HG03196 (cell line): Measurements from ENCODE around the gene TMEM131L.
"Not testable (repeated sequence)": the region's sequence is repeated elsewhere in the genome, so short reads cannot be mapped to it uniquely, and the experiment has no call there.

Source experiments
- ATAC-seq: cut with Tn5 transposase; IDR thresholded peaks from one replicate; pipeline ENCODE4 v1.9.1; 2021; ENCODE audit not compliant: unreplicated experiment

The TMEM131L gene

GRCh38 chr4:153539422-153539821, 73.3 kb downstream of the TMEM131L start:
- ATAC-seq: no peak

- ATAC-seq: no peak
These were observed 75.4 kb downstream of the TMEM131L start for GRCh38 chr4:153541456-153542096.

GRCh38 chr4:153542131-153542530, 76.0 kb downstream of the TMEM131L start:
- ATAC-seq: no peak

- ATAC-seq: no peak
These were observed 76.7 kb downstream of the TMEM131L start for GRCh38 chr4:153542834-153543233.

GRCh38 chr4:153543351-153543750, 77.2 kb downstream of the TMEM131L start:
- ATAC-seq: no peak

DNA sequence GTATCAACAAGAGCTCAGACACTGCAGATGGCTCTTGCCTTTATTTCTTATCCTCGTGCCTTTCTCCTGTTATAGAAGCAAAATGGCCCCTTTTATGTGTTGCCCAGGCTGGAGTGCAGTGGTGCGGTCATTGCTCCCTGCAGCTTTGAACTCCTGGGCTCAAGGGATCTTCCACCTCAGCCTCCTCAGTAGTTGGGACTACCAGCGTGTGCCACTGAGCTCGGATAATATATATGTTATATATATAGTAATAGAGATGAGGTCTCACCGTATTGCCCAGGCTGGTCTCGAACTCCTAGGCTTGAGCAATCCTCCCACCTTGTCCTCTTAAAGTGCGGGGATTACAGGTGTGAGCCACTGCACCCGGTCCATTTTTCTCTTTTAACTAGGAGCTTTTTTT, 79.7 kb downstream of the TMEM131L start:
- ATAC-seq: no peak

GRCh38 chr4:153546280-153546679, 80.1 kb downstream of the TMEM131L start:
- ATAC-seq: no peak

DNA sequence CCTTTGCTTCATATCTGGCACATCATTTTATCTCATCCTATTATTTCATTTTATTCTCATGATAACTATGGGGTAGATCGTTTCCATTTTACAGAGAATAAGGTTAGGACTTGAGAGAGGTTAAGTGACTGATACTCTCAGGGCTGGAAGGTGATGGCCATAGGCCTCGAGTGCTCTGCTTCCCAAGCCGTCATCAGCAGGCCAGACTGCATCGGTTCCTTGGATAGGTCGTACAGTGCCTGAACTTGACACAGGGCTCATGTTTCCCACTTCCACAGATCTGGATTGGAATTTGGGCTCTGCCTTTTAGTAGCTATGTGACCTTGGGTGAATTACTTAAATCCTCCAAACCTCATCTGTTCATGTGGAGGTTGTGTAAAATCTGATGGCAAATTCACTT, 81.4 kb downstream of the TMEM131L start:
- no peak for ATAC-seq

DNA sequence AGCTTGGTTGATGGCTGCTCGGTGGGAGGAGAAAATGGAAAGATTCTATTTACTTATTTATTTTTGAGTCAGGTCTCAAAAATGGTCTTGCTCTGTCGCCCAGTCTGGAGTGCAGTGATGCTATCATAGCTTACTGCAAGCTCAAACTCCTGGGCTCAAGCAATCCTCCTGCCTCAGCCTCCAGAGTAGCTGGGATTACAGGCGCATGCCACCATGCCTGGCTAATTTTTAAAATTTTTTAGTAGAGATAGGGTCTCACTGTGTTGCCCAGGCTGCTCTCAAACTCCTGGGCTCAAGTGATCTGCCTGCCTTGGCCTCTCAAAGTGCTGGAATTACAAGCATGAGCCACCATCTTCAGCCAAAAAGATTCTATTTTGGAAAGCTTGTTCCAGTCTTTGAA, 82.7 kb downstream of the TMEM131L start:
- not testable (repeated sequence) for ATAC-seq

- no peak for ATAC-seq
These were observed 83.2 kb downstream of the TMEM131L start for GRCh38 chr4:153549405-153549804.

DNA sequence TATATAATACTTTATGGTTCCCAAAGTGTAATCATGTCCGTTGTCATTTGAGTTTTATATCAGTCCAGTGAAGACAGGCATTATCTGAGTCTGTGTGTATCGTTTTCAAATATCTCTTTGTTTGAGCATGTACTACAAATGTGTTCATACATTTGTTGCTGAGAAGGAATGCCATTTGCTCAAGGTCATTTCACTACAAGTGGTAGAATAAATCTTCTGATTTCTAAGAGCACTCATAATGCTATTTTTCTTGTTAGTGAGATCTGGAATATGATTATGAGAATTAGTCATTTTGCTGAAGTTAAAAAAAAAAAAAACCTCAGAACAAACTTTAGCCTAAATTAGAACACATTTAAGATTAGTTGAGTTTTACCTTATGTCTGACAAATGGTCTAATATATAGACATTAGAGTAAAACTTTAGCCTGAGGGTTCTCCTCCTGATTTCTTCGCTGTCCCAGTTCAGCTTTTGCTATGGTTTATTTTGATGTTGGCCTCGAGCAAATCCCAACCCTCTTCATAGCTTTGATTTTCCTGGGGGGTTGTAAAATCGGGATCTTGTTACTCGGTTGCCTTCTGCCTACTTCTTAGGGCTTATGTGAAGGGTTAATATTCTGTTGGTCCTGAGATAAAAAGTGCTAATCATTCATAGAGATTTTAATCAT, 87.1 kb downstream of the TMEM131L start:
- no peak for ATAC-seq

DNA sequence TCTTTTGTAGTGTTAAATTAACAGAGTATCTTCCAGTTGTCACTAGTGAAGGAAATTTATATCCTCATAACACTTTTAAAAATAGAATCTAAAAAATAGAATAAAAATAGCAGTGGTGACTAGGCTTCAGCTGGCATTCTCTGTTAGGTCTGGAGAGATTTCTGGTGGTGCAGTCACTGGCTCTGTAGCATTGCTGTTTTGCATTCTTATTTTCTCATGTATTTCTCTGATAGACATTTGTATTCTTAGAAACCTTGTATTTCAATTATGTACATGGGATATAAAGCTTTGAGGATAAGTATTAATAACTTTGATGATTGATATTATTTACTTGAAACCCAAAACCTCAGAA, 87.6 kb downstream of the TMEM131L start:
- no peak for ATAC-seq

DNA sequence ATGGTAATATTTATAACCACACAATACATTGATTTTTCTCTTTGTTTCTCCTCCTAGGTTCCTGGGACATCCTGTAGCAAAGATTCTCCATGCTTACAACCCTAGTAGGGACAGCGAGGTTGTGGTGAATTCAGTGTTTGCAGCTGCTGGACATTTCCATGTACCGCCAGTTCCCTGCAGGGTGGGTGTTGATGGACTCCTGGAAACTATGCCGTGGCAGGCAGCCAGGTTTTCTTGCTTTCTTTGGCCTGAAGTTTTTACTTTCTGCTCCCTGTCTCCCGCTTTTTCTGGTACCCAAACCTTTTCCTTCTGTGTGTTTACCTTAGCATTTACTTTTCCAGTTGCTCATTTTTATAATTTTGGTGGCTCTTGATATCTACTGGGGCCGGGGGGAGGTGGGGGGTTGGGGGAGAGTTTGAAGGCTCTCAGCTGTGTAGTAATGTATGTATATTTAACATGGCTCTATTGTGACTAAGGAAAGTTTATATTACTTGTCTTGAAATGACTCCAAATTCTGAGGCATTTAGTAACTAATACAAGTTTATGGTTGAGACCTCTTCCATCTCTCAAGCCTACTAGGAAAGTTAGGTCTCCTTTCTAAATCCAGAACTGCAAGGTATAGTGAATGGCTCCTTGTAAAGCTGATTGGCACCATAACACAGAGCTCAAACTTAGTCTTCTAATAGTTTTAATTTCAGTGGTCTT, 89.7 kb downstream of the TMEM131L start:
- no peak for ATAC-seq

DNA sequence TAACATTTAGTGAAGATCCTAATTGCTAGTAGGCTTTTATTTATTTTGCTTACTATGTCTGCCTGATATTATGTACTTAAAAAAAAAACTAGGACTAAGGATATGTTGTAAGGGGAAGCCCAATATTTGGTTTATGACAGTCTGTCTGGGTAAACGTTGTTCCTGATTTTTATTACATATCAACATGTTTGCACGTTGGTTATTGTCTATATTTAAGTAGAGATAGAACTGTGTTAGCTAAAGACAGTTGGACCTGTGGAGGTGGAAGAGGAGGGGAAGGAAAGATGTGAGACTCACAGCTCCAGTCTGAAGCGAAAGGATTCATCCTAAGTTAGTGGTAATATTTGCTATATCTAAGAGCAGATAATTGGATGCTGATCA, 90.3 kb downstream of the TMEM131L start:
- ATAC-seq: no peak

DNA sequence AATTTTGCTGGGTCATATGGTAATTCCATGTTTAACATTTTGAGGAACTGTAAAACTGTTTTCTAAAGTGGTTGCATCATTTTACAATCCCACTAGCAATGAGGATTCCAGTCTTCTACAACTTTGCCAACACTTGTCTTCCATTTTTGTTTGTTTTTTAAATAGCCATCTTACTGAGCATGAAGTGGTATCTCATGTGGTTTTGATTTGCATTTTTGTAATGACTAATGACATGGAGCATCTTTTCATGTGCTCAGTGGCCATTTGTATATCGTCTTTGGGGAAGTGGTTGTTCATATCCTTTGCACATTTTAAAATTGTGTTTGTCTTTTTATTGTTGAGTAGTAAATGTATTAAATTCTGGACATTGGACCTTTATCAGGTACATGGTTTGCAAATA, 94.7 kb downstream of the TMEM131L start:
- no peak for ATAC-seq

- ATAC-seq: no peak
These were observed 98.7 kb downstream of the TMEM131L start for GRCh38 chr4:153564630-153565525.

GRCh38 chr4:153566631-153567150, 100.5 kb downstream of the TMEM131L start:
- ATAC-seq: no peak

DNA sequence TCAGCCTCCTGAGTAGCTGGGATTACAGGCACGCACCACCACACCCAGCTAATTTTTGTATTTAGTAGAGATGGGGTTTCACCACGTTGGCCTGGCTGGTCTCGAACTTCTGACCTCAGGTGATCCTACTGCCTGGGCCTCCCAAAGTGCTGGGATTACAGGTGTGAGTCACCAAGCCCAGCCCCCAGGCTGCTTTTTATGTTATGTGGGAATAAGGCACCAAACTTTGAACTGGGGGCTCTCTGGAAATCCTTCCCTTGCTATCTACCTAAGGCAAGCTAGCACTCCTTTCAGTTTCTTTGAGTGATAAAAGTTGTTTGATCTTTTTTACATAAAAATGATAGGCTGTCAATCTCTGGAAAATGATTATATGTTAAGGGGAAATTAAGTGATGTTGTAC, 101.5 kb downstream of the TMEM131L start:
- not testable (repeated sequence) for ATAC-seq

GRCh38 chr4:153570228-153570973, 104.2 kb downstream of the TMEM131L start:
- peak; percentile 42 for ATAC-seq

DNA sequence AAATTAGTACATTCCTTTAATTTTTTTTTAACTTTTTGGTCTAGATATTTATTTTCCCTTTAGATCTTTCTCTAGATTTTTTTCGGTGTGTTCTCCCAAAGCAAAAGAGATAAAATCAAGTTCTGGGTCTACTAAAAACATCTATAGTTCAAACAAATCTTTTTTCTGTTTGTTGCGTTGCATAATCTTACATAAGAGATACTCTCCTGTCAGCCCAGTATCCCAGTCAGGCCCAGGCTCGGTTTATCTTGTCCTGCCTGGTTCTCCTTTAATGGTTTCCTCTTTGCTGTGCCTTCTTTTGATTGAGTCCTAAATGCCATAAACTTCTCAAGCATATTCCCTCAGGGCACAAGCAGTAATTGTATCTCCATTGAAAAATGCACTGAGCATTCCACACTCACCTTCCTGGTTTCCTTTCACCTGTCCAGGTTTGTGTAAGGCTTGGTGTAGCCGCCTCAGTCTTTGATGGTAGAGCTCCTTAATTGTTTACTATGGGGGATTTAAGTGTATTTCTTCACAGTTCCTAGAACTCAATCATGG, 104.9 kb downstream of the TMEM131L start:
- no peak for ATAC-seq
